ENCODE results near the gene TTN.

Gene TTN

GRCh38 chr2:178767094-178768060 lies 39.8 kb downstream of the TTN start:
- TF ChIP-seq, protein P1, sequence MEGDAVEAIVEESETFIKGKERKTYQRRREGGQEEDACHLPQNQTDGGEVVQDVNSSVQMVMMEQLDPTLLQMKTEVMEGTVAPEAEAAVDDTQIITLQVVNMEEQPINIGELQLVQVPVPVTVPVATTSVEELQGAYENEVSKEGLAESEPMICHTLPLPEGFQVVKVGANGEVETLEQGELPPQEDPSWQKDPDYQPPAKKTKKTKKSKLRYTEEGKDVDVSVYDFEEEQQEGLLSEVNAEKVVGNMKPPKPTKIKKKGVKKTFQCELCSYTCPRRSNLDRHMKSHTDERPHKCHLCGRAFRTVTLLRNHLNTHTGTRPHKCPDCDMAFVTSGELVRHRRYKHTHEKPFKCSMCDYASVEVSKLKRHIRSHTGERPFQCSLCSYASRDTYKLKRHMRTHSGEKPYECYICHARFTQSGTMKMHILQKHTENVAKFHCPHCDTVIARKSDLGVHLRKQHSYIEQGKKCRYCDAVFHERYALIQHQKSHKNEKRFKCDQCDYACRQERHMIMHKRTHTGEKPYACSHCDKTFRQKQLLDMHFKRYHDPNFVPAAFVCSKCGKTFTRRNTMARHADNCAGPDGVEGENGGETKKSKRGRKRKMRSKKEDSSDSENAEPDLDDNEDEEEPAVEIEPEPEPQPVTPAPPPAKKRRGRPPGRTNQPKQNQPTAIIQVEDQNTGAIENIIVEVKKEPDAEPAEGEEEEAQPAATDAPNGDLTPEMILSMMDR (conservative IDR thresholded peaks at IDR 0.05; ENCODE audit: control insufficient read depth, insufficient read depth, low read depth, low read length) = no peak
- H3K4me3 ChIP-seq (ENCODE audit: control insufficient read depth, low read depth, low read length) = no peak overlapping the region
- DNase-seq (ENCODE audit: low read depth) = no peak

DNA sequence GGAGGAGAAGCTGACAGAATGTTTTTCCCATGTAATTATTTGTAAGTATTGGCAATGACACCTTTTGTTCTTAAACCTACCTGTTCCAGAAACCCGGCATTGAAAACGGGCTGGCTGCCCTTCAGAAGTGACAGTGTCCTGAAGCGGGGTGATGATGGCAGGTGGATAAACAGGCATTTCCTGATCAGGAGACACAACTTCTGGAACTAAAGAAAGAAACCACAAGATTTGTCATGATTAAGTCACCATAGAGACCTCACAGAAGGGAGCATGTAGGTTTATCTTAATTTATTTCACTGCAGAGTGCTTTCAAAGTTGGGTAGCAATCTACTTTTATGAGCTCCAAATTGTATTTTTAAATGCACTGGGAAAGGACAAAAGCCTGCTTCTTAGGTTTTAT lies 43.1 kb downstream of the TTN start:
- TF ChIP-seq, protein P1 (conservative IDR thresholded peaks at IDR 0.05; ENCODE audit: control insufficient read depth, insufficient read depth, low read depth, low read length) = no peak
- peak; percentile 16 for DNase-seq (ENCODE audit: low read depth)
- no peak overlapping the region for H3K4me3 ChIP-seq (ENCODE audit: control insufficient read depth, low read depth, low read length)

DNA sequence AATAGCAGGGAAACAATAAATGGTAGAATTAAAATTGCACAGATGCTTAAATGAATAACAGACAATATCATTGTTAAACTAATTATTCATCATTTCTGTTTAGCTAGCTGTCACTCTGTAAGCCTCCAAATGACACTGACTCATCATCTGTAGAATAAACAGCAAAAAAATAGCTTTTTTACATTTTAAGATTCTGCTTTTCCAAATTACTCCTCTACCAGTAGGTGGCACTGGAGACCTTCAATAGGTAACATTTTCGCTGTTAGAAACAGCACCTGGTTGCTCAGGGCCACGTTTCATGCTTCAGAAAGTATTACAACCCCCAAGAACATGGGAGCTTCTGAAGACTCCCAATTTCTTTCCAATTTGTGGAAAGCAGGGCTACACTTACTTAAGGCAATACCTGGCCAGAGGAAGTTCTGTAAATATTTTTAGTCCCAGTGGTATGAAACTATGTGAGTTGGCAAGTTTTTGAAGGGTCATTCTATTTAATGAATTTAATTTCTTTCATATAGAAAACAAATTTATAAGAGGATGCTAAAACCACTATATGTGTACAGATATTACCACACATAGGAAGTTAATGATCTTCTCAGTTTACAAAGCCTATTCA lies 45.4 kb downstream of the TTN start:
- TF ChIP-seq, protein P1 (conservative IDR thresholded peaks at IDR 0.05; ENCODE audit: control insufficient read depth, insufficient read depth, low read depth, low read length) = peak; percentile 95
- H3K4me3 ChIP-seq (ENCODE audit: control insufficient read depth, low read depth, low read length) = no peak overlapping the region
- peak; percentile 63 for DNase-seq (ENCODE audit: low read depth)

DNA sequence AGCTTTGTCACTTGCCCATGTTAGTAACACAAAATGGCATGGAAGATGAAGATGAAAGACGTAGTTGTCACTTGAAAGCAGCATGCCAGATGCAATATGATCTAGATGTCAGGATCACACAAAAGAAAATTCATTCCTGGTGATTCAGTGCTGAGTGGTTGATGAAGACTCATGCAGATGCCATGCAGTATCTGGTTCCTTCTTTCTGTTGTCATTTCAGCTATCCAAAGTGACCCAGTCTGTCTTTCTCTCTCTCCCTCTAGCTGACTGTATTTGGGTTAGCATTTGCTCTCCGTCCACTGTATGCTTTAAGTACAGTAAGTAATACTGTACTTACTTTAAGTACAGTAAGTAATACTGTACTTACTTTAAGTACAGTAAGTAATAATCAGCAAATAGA lies 50.4 kb downstream of the TTN start:
- TF ChIP-seq, protein P1 (conservative IDR thresholded peaks at IDR 0.05; ENCODE audit: control insufficient read depth, insufficient read depth, low read depth, low read length) = no peak
- H3K4me3 ChIP-seq (ENCODE audit: control insufficient read depth, low read depth, low read length) = no peak overlapping the region
- peak; percentile 62 for DNase-seq (ENCODE audit: low read depth)

DNA sequence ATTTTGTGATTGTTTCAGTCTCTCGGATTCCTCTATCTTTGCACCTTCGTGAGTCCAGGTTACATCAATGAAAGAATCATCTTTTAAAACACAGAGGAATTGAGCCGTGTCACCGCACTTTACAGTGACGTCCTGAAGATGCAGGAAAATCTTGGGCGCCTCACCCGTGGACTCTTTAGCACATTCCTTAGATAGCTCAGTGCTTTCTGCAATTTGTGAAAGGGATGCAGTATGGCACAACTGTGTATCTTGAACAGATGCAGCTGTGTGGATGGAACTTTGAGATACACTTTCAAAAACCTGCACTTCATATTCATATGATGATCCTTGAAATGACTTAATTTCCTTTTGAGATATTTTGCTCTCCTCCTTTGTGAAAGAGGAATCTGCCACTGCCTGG lies 50.9 kb downstream of the TTN start:
- TF ChIP-seq, protein P1 (conservative IDR thresholded peaks at IDR 0.05; ENCODE audit: control insufficient read depth, insufficient read depth, low read depth, low read length) = no peak
- no peak overlapping the region for H3K4me3 ChIP-seq (ENCODE audit: control insufficient read depth, low read depth, low read length)
- DNase-seq (ENCODE audit: low read depth) = no peak

DNA sequence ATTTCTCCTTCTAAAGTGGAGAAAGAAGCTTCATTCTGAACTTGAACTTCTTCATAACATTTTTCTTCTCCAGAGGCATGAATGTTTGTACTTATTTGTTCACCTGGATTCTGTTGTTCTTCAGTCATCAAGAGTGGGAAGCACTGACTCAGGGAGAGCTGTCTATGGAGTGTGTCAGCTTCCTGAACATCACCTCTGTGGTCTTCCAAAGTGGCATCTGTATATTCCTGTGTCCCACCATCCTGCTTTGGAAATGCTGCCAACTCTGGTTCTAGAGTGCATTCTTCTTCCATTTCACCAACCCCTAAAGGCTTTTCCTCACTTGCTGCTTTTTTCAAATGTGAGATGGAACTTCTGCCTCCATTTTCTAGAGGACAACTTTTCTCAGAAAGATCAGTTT lies 59.5 kb downstream of the TTN start:
- peak; percentile 9 for DNase-seq (ENCODE audit: low read depth)
- no peak overlapping the region for H3K4me3 ChIP-seq (ENCODE audit: control insufficient read depth, low read depth, low read length)
- TF ChIP-seq, protein P1 (conservative IDR thresholded peaks at IDR 0.05; ENCODE audit: control insufficient read depth, insufficient read depth, low read depth, low read length) = no peak

All from fibroblast of mammary gland (primary cell).